ENCODE measurements around the gene CIRBP. TPM values are rescaled to one million over a fixed set of nuclear protein-coding genes. Genes with fewer than 3 reads are reported as not detected.
A peak's percentile ranks its signal among the peaks of the same experiment; 100 is the strongest.

The CIRBP gene
- total and polyA plus RNA-seq, 9 of the 15 experiments (the other 6 are each of a cell fraction or from before 2014, with no cell fraction given): 20.5 to 327 (median 176) TPM

DNA sequence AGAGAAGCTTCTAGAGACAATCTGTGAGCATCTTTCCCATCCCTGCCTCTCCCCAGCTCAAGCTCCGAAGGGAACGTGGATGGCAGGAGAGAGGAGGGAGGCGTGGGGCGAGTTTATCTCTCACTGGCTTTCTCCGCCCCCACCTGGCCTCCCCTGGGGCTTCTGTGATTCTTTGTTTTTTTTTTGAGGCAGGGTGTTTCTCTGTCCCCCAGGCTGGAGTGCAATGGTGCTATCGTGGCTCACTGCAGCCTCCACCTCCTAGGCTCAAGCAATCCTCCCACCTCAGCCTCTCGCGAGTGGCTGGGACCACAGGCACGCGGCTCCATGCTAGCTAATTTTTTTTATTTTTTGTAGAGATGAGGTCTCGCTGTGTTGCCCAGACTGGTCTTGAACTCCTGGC, 39.6 kb downstream of the CIRBP start (continued):
- TF ChIP-seq RBBP5 (IDR thresholded peaks at IDR 0.05; ENCODE audit: borderline replicate concordance, insufficient read depth, low read length, poor library complexity, severe bottlenecking) (no peak), MTF1 (CRISPR knock-in tag; IDR thresholded peaks at IDR 0.05; ENCODE audit: borderline replicate concordance) (no peak), RCOR1 (IDR thresholded peaks at IDR 0.05; ENCODE audit: borderline replicate concordance in 1 of 2, low read depth in 2 of 2, low read length in 2 of 2) (0 out of 4 replicates have a peak, but pooled peaks of 1 of the 2 experiments have one; percentile 29), RBM25 (IDR thresholded peaks at IDR 0.05; ENCODE audit: low read depth, low read length, severe bottlenecking) (no peak), TOE1 (IDR thresholded peaks at IDR 0.05; ENCODE audit: borderline replicate concordance) (no peak), TOE1 (CRISPR knock-in tag; IDR thresholded peaks at IDR 0.05; ENCODE audit: borderline replicate concordance, low read depth) (no peak), MCM2 (IDR thresholded peaks at IDR 0.05; ENCODE audit: low read depth) (no peak), SMAD4 (CRISPR knock-in tag; conservative IDR thresholded peaks at IDR 0.05) (0 out of 2 replicates have a peak, but pooled peaks have one; percentile 12), NR0B1 (IDR thresholded peaks at IDR 0.05; ENCODE audit: partially characterized antibody) (no peak), ZBED1 (IDR thresholded peaks at IDR 0.05) (no peak), KLF1 (tag; IDR thresholded peaks at IDR 0.05) (no peak), SRSF1 (IDR thresholded peaks at IDR 0.05; ENCODE audit: low read depth, low read length) (no peak), ZNF586 (CRISPR knock-in tag; conservative IDR thresholded peaks at IDR 0.05) (no peak), CXXC5 (CRISPR knock-in tag; IDR thresholded peaks at IDR 0.05) (peak; percentile 26; the same call in 1 of the 2 replicates), YY1 (IDR thresholded peaks at IDR 0.05; ENCODE audit: borderline replicate concordance in 1 of 3, control insufficient read depth in 1 of 3, extremely low read depth in 1 of 3, insufficient read depth in 3 of 3, insufficient read length in 1 of 3, insufficient replicate concordance in 2 of 3, low read depth in 1 of 3, low read length in 2 of 3) (no peak), E2F6 (IDR thresholded peaks at IDR 0.05; ENCODE audit: borderline replicate concordance in 1 of 2, extremely low read depth in 1 of 2, insufficient read depth in 1 of 2, insufficient read length in 1 of 2, low read depth in 1 of 2, low read length in 1 of 2, poor library complexity in 1 of 2, severe bottlenecking in 1 of 2) (peak in 1 of 2 experiments; percentile 28), KDM1A (IDR thresholded peaks at IDR 0.05) (no peak)
- TF ChIP-seq, protein P1, sequence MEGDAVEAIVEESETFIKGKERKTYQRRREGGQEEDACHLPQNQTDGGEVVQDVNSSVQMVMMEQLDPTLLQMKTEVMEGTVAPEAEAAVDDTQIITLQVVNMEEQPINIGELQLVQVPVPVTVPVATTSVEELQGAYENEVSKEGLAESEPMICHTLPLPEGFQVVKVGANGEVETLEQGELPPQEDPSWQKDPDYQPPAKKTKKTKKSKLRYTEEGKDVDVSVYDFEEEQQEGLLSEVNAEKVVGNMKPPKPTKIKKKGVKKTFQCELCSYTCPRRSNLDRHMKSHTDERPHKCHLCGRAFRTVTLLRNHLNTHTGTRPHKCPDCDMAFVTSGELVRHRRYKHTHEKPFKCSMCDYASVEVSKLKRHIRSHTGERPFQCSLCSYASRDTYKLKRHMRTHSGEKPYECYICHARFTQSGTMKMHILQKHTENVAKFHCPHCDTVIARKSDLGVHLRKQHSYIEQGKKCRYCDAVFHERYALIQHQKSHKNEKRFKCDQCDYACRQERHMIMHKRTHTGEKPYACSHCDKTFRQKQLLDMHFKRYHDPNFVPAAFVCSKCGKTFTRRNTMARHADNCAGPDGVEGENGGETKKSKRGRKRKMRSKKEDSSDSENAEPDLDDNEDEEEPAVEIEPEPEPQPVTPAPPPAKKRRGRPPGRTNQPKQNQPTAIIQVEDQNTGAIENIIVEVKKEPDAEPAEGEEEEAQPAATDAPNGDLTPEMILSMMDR (IDR thresholded peaks at IDR 0.05 in 2 of 3, conservative IDR thresholded peaks at IDR 0.05 in 1 of 3; ENCODE audit: insufficient read depth in 2 of 3, low read depth in 1 of 3, low read length in 3 of 3): peak in 2 of 3 experiments; percentile 9 to 15; a peak in 2 of 6 replicates
- TF ChIP-seq, protein P2, sequence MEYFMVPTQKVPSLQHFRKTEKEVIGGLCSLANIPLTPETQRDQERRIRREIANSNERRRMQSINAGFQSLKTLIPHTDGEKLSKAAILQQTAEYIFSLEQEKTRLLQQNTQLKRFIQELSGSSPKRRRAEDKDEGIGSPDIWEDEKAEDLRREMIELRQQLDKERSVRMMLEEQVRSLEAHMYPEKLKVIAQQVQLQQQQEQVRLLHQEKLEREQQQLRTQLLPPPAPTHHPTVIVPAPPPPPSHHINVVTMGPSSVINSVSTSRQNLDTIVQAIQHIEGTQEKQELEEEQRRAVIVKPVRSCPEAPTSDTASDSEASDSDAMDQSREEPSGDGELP (CRISPR knock-in tag; IDR thresholded peaks at IDR 0.05; ENCODE audit: borderline replicate concordance): 0 out of 2 replicates have a peak, but pooled peaks have one; percentile 10

Data from K562 (cell line).